GM21381 (cell line): ENCODE measurements around the gene SRGAP3.

ENCODE experiments used
- ATAC-seq: cut with Tn5 transposase; IDR thresholded peaks from one replicate; pipeline ENCODE4 v1.9.1; 2021; ENCODE audit warnings: mild to moderate bottlenecking, moderate library complexity; ENCODE audit not compliant: unreplicated experiment

Gene SRGAP3

GRCh38 chr3:9204253-9204992, 45.0 kb downstream of the SRGAP3 start:
- ATAC-seq: no peak

GRCh38 chr3:9203317-9203716, 46.1 kb downstream of the SRGAP3 start:
- ATAC-seq: no peak

GRCh38 chr3:9202546-9202945, 46.9 kb downstream of the SRGAP3 start:
- no peak for ATAC-seq

- ATAC-seq: no peak
Observed at GRCh38 chr3:9201955-9202354, 47.5 kb downstream of the SRGAP3 start.

GRCh38 chr3:9201266-9201665, 48.2 kb downstream of the SRGAP3 start:
- no peak for ATAC-seq

GRCh38 chr3:9199775-9200174, 49.7 kb downstream of the SRGAP3 start:
- ATAC-seq: no peak

- ATAC-seq: no peak
Observed at GRCh38 chr3:9198899-9199335, 50.5 kb downstream of the SRGAP3 start.

GRCh38 chr3:9198261-9198660, 51.2 kb downstream of the SRGAP3 start:
- no peak for ATAC-seq

- ATAC-seq: no peak
Observed at GRCh38 chr3:9196020-9196419, 53.4 kb downstream of the SRGAP3 start.

GRCh38 chr3:9195390-9195789, 54.1 kb downstream of the SRGAP3 start:
- no peak for ATAC-seq

GRCh38 chr3:9194509-9195184, 54.8 kb downstream of the SRGAP3 start:
- ATAC-seq: no peak

GRCh38 chr3:9193633-9194195, 55.7 kb downstream of the SRGAP3 start:
- ATAC-seq: no peak

- ATAC-seq: no peak
Observed at GRCh38 chr3:9193211-9193610, 56.2 kb downstream of the SRGAP3 start.

GRCh38 chr3:9192248-9193025, 57.0 kb downstream of the SRGAP3 start:
- no peak for ATAC-seq

- ATAC-seq: no peak
Observed at GRCh38 chr3:9190276-9190675, 59.2 kb downstream of the SRGAP3 start.

- ATAC-seq: no peak
Observed at GRCh38 chr3:9188583-9188982, 60.9 kb downstream of the SRGAP3 start.

- ATAC-seq: no peak
Observed at GRCh38 chr3:9185701-9186100, 63.7 kb downstream of the SRGAP3 start.

GRCh38 chr3:9185046-9185445, 64.4 kb downstream of the SRGAP3 start:
- no peak for ATAC-seq

GRCh38 chr3:9184461-9184835, 65.0 kb downstream of the SRGAP3 start:
- no peak for ATAC-seq

GRCh38 chr3:9183811-9184460, 65.5 kb downstream of the SRGAP3 start:
- no peak for ATAC-seq

GRCh38 chr3:9183011-9183410, 66.4 kb downstream of the SRGAP3 start:
- no peak for ATAC-seq
